GM18870 (cell line): ENCODE data around the gene MRPL57.
"Not testable (repeated sequence)": the region's sequence is repeated elsewhere in the genome, so short reads cannot be mapped to it uniquely, and the experiment has no call there.

ENCODE experiments used
- ATAC-seq: cut with Tn5 transposase; IDR thresholded peaks from one replicate; pipeline ENCODE4 v1.9.1; 2021; ENCODE audit warnings: moderate library complexity; ENCODE audit not compliant: unreplicated experiment

MRPL57 gene

GRCh38 chr13:21194756-21195155, 18.3 kb downstream of the MRPL57 start:
- ATAC-seq, result not testable (repeated sequence)

- not testable (repeated sequence) for ATAC-seq
Measured at GRCh38 chr13:21197606-21198225, 21.3 kb downstream of the MRPL57 start.

GRCh38 chr13:21198391-21198790, 21.9 kb downstream of the MRPL57 start:
- ATAC-seq, result not testable (repeated sequence)

DNA sequence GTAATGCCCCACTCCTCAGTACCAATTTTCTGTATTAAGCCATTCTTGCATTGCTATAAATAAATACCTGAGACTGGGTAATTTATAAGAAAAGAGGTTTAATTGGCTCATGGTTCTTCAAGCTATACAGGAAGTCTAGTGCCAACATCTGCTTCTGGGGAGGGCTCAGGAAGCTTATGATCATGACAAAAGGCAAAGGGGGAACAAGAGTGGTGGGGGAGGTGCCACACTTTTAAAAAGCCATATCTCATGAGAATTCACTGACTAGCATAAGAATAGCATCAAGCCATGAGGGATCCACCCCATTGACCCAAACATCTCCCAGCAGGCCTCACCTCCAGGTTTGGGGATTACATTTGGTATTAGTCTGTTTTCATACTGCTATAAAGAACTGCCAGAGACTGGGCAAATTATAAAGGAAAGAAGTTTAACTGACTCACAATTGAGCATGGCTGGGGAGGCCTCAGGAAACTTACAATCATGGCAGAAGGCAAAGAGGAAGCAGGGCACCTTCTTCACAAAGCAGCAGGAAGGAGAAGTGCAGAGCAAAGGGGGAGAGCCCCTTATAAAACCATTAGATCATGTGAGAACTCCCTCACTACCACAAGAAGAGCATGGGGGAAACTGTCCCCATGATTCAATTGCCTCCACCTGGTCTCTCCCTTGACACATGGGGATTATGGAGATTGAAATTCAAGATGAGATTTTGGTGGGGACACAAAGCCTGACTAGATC, 25.2 kb downstream of the MRPL57 start:
- ATAC-seq, result not testable (repeated sequence)

GRCh38 chr13:21202767-21203531, 26.5 kb downstream of the MRPL57 start:
- no peak for ATAC-seq

DNA sequence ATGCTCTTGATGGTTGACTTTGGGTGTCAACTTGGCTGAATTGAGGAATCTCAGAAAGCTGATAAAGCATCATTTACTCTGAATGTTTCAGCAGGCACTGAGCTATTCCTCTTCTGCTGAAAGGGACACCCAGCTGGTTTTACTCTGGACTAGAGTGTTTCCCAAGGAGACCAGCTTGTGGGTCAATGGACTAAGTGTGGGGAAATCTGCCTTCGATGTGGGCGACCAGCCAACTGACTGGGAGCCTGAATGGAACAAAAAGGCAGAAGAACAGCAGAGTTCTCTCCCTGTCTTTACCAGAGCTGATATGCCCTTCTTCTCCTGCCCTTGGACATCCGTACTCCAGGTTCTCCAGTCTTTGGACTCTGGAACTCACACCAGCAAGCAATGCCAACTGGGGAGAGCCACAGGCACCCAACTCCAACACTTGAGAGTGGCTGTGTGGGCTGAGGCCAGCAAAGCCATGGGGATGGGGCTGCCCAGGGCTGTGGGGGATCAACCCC, 32.2 kb downstream of the MRPL57 start:
- ATAC-seq, result no peak

DNA sequence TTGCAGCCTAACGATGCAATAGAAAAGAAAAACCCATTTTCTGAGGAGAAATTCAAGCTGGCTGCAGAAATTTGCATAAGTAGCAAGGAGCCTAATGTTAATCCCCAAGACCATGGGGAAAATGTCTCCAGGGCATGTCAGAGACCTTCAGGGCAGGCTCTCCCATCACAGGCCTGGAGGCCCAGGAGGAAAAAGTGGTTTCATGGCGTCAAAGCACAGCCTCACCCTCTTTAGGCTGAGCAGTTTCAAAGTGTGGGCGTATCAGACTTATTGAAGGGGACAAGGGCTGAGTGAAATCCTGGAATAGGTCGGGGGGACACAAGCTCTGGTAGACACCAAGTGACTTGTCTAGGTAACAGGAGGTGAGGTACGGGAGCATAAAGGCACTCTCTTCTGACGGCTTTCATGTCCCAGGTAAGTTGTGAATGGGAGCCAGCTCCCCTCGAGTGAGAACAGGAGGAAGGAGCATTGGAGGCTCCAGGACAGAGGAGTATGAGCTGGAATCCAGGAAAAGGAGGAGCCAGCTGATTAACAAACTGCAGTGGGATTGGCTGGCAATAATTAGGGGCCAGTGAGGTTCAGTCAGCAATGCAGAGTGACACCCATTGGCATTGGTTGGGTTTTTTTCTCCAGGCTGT, 35.8 kb downstream of the MRPL57 start:
- ATAC-seq, result no peak

DNA sequence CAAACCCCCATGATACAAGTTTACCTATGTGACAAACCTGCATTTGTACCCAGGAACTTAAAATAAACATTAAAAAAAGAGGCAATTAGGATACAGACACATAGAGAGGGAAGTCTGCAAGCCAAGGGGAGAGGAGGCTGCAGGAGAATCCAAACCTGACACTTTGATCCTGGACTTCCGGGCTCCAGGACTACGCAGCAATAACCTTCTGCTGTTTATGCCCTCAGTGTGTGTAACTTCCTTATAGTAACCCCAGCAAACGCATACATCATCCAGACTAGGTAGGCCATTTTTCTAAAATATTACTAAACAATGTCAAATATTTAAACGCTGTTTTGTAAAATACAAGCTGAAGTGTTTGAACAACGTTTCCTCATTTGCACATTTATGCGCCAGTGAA, 39.0 kb downstream of the MRPL57 start:
- not testable (repeated sequence) for ATAC-seq

GRCh38 chr13:21216332-21216731, 39.9 kb downstream of the MRPL57 start:
- ATAC-seq, result no peak

DNA sequence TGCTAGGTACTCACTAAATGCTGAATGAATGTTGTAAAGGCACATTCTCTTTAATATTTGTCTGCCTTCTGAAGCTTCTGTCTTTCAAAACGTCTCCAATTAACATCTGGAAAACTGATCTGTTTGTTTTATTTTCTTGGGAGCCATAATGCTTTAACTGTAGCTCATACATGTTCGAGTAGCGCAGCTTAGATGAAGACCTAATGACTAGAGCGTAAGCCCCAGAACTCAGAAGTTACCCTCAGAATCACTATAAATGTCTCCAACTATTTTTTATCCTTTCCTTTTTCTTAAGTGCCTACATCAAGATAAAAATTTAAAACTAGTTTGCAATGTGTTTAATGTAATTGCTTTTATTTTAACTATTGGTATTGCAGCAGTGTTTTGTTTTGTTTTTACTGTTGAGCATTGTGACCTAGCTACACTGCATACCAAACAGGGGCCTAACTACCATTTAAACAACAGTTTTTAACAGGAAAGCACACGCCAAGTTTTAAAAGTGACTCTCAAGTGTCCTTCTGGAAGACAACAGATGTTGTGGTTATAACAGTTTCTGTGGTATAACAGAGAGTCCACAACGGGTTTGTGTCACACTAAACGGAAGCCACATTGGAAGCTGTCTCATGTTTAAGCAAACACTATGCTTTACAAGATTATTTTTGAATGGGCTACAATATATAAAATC, 42.0 kb downstream of the MRPL57 start:
- ATAC-seq, result peak; percentile 95

DNA sequence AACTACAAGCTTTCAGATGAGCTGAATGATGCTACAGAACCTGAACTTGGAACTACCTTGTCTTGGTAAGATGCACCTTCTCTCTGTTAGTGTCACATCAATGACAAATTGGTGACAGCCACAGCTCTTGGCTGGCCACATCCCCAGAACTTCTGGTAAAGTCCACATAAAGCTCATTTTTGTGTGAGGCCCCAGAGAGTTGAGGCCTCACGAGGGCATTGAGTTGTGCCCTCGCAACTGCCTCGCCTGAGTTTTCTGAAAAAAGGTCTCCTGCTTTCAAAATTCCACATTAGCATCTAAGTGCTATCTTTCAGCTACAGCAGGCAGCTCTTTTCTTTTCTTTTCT, 42.6 kb downstream of the MRPL57 start:
- ATAC-seq, result peak; percentile 45

- not testable (repeated sequence) for ATAC-seq
Measured at GRCh38 chr13:21219716-21220115, 43.3 kb downstream of the MRPL57 start.

DNA sequence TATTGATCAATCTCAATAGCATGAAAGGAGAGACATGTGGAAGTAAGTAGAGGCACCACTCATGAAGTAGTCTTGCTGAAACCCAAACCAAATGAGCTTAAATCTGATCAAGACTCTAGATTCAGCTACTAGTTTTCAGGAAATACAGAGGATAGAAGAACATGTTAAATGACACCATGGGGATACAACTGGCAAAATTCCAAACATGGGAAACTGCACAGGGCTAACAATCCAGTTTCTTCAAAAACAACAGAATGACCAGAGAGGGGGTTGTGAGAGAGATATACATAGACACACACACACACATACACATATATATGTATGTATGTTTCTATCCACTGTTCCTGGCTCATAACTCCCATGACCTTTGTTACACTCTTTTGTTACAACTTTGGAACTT, 44.8 kb downstream of the MRPL57 start:
- no peak for ATAC-seq

- ATAC-seq, result no peak
Measured at GRCh38 chr13:21225082-21225481, 48.6 kb downstream of the MRPL57 start.

DNA sequence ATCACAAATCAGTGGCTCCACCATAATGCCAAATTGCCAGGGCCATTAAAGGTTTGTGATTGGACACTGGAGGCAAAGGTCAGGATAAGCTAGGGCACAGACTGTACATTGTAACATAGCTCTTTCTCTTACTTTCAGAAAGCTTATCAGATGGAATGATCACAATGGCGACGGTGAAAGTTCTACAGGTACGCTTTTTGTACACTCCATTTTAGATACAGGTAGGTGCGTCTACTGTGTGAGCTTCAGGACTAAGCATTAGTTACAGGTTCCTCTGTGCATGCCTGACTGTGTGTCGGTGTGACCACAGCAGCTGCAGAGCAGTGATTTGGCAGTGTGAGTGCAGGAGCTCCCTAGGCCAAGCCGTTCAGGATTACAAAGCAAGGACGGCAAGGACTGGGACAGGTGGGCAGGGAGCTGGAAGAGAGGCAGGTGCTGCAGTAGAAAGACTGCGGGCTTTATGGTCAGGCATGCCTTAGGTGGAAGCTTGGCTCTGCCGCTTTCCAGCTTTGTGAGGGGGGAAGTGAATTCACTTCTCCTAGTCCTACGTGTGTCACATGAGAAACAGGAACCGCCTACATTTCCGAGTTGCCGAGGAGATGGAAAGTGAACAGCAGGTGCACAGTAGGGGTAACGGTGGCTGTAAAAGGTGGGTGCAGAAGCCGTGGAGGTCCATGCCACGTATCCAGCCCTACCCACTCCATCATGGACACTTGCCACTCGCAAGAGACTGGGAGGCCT, 49.6 kb downstream of the MRPL57 start:
- no peak for ATAC-seq

DNA sequence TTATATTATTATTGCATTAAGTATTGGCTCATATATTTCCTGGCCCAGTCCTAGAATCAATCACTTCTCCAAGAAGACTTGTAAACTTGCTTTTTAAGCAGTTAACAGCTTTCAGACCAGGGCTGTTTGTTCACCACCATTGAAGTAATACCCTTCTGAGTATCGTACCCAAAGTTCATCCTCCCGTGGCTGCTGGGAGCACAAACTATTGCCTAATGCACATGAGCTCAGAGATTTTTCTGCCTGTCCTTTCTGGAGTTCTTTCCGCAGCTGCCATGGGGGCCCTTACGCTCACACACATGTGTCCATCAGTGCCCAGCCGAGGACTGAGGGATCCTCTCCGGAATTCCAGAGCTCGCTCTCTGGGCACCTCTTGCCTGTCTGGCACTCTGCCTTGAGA, 51.5 kb downstream of the MRPL57 start:
- no peak for ATAC-seq
